GM12878 (cell line): ENCODE data around the gene RPRD1B. TPM values are rescaled to one million over a fixed set of nuclear protein-coding genes. Genes with fewer than 3 reads are reported as not detected.

Source experiments
- ATAC-seq: fragments of 200-7000 bp; cut with Tn5 transposase; 3 replicates; pipeline ENCODE4 v1.9.1; 2020; ENCODE audit warnings: mild to moderate bottlenecking, moderate library complexity
- BruUV-seq: library from RNA; stranded (reverse); fragments of 400-500 nt; replicated peaks from 2 replicates; lab custom pipeline; 2021; lab: Mats Ljungman, UMichigan
- CTCF ChIA-PET: fragments of 300-600 bp; sonication (Branson Sonifier 250); formaldehyde crosslinking; extraction: SDS; loops from one replicate; lab custom pipeline; 2021; ENCODE audit warnings: inconsistent platforms; lab: Yijun Ruan, JAX
- POLR2A ChIA-PET: fragments of 350-600 bp; formaldehyde crosslinking; extraction: SDS; loops from one replicate; lab custom pipeline; 2021; ENCODE audit warnings: inconsistent platforms; lab: Charles Lee
- RAD21 ChIA-PET: fragments of 300-600 bp; sonication (Branson Sonifier 250); formaldehyde crosslinking; loops from one replicate; lab custom pipeline; 2023; ENCODE audit warnings: antibody characterized with exemption; ENCODE audit not compliant: unreplicated experiment; lab: Charles Lee
- SMC1A ChIA-PET: fragments of 300-600 bp; sonication (Branson Sonifier 250); formaldehyde crosslinking; loops from one replicate; lab custom pipeline; 2023; ENCODE audit not compliant: unreplicated experiment, uncharacterized antibody; lab: Charles Lee
- DNase-seq: peaks from one replicate; pipeline ENCODE4 v3.0.0-alpha.2; 2011; ENCODE audit warnings: low read depth, low spot score
- FAIRE-seq: peaks from 3 replicates; lab custom pipeline; 2011; peaks lifted over from hg19 to GRCh38; lab: Jason Lieb, UNC
- H2AFZ ChIP-seq: 2 replicates; pipeline ENCODE4 v1.6.0; 2011; ENCODE audit warnings: low read depth, low read length, control low read depth; ENCODE audit not compliant: control insufficient read depth
- H3K27ac ChIP-seq: 2 replicates; pipeline ENCODE4 v1.5.1; 2011; ENCODE audit warnings: control low read depth; ENCODE audit not compliant: control insufficient read depth, insufficient read depth
- H3K27me3 ChIP-seq, 2 experiments: replicated peaks in 1 of 2; 2 replicates each; pipeline versions ENCODE4 v1.6.0 to v1.6.1; 2011; ENCODE audit warnings: low read length in 1 of 2; ENCODE audit not compliant: control insufficient read depth in 2 of 2, insufficient read depth in 2 of 2
- H3K36me3 ChIP-seq, 2 experiments: 2 replicates each; pipeline ENCODE4 v1.5.1; 2011; ENCODE audit warnings: low read length in 1 of 2; ENCODE audit not compliant: control insufficient read depth in 2 of 2, insufficient read depth in 2 of 2
- H3K4me1 ChIP-seq: 2 replicates; pipeline ENCODE4 v1.6.1; 2011; ENCODE audit warnings: mild to moderate bottlenecking, low read length, moderate library complexity, mixed read lengths; ENCODE audit not compliant: control insufficient read depth, insufficient read depth
- H3K4me2 ChIP-seq: 2 replicates; pipeline ENCODE4 v1.6.0; 2011; ENCODE audit warnings: control low read depth; ENCODE audit not compliant: control insufficient read depth, insufficient read depth
- H3K4me3 ChIP-seq: fragments of 200-600 bp; sonication (generic); 2 replicates; pipeline ENCODE4 v1.5.1; 2016
- H3K79me2 ChIP-seq: 2 replicates; pipeline ENCODE4 v1.6.0; 2011; ENCODE audit warnings: low read length; ENCODE audit not compliant: control insufficient read depth, insufficient read depth
- H3K9ac ChIP-seq: 2 replicates; pipeline ENCODE4 v1.8.0; 2011; ENCODE audit warnings: low read length, control low read depth, mixed read lengths; ENCODE audit not compliant: control insufficient read depth, insufficient read depth
- H3K9me3 ChIP-seq: replicated peaks from 3 replicates; pipeline ENCODE4 v1.5.1; 2011; ENCODE audit warnings: mild to moderate bottlenecking, low read length; ENCODE audit not compliant: control insufficient read depth, insufficient read depth
- H4K20me1 ChIP-seq: 2 replicates; pipeline ENCODE4 v1.6.0; 2011; ENCODE audit not compliant: control insufficient read depth, insufficient read depth
- FOXM1 ChIP-seq: IDR thresholded peaks from 2 replicates; pipeline ENCODE4 v1.6.1; 2012; ENCODE audit warnings: low read depth, mild to moderate bottlenecking, inconsistent platforms, low read length, moderate library complexity
- HDGF ChIP-seq: fragments of 450-650 bp; IDR thresholded peaks from 2 replicates; pipeline ENCODE4 v1.6.1; 2016; ENCODE audit warnings: antibody characterized with exemption
- IRF5 ChIP-seq: fragments of 450-650 bp; IDR thresholded peaks from 2 replicates; pipeline ENCODE4 v1.6.1; 2017; ENCODE audit warnings: borderline replicate concordance
- KLF5 ChIP-seq: fragments of 450-650 bp; IDR thresholded peaks from 2 replicates; pipeline ENCODE4 v1.6.1; 2014; ENCODE audit warnings: mild to moderate bottlenecking; ENCODE audit not compliant: partially characterized antibody
- PAX8 ChIP-seq: fragments of 450-650 bp; IDR thresholded peaks from 2 replicates; pipeline ENCODE4 v1.6.1; 2017; ENCODE audit warnings: mild to moderate bottlenecking, moderate library complexity
- POLR2A ChIP-seq: IDR thresholded peaks from 2 replicates; pipeline ENCODE4 v1.6.1; 2011; ENCODE audit warnings: low read depth, mild to moderate bottlenecking, low read length
- POU2F2 ChIP-seq: IDR thresholded peaks from 3 replicates; pipeline ENCODE4 v1.6.1; 2011; ENCODE audit warnings: low read depth, mild to moderate bottlenecking, low read length, borderline replicate concordance
- SIX5 ChIP-seq: IDR thresholded peaks from 2 replicates; pipeline ENCODE4 v1.6.1; 2011; ENCODE audit warnings: mild to moderate bottlenecking, low read depth, low read length, moderate library complexity; ENCODE audit not compliant: severe bottlenecking
- ZNF24 ChIP-seq: fragments of 450-650 bp; IDR thresholded peaks from 2 replicates; pipeline ENCODE4 v1.6.1; 2017; ENCODE audit warnings: antibody characterized with exemption, mild to moderate bottlenecking
- ZNF592 ChIP-seq: fragments of 450-650 bp; IDR thresholded peaks from 2 replicates; pipeline ENCODE4 v1.6.1; 2017; ENCODE audit warnings: mild to moderate bottlenecking, moderate library complexity
- WGBS: methylation state at CpG from one replicate; pipeline ENCODE4 v1.1.6; 2016; ENCODE audit warnings: low lambda C conversion rate; ENCODE audit not compliant: insufficient replicate concordance, insufficient coverage; ENCODE audit errors: missing lambda C conversion rate; 5-methylcytosine and 5-hydroxymethylcytosine counted together
- in situ Hi-C: fragments of 300-500 bp; cut with MboI; formaldehyde crosslinking; loops from 9 replicates; pipeline ENCODE4 v1.14.3; 2018; ENCODE audit warnings: mixed read lengths
- intact Hi-C: fragments of 100-400 bp; cut with micrococcal nuclease; formaldehyde crosslinking; loops from one replicate; pipeline ENCODE4 v1.14.2; 2022; ENCODE audit not compliant: unreplicated experiment
- polyA plus RNA-seq, 11 experiments: library from polyadenylated mRNA; depleted of rRNA in 4 of 11; unstranded in 6 of 11; stranded (reverse) in 5 of 11; fragments of >200 nt; fragmentation: Nextera tagmentation in 4 of 11; fragmentation: Illumina TruSeq in 1 of 11; extraction: Ambion mirVana in 4 of 11; extraction: Trizol in 1 of 11; gene quantifications; 1 replicate in 1 of 11; 2 replicates in 10 of 11; pipeline versions ENCODE4 v1.2.1 to v1.2.3, GENCODE V29; 2011 to 2016; ENCODE audit warnings: inconsistent platforms in 2 of 11, missing spikeins in 2 of 11, low read depth in 1 of 11
- total RNA-seq, 4 experiments: library from RNA; depleted of rRNA in 3 of 4; stranded (reverse); fragments of >200 nt in 3 of 4; fragmentation: Illumina TruSeq in 1 of 4; extraction: Trizol in 1 of 4; gene quantifications; 2 replicates each; pipeline versions ENCODE4 v1.2.1 to v1.2.3, GENCODE V29; 2013 to 2021

RPRD1B gene
- total and polyA plus RNA-seq, 10 of the 15 experiments (the other 5 are each of a cell fraction or from before 2014, with no cell fraction given): 5.2 to 40.2 (median 30.0) TPM

GRCh38 chr20:38095017-38095686 lies 61.6 kb downstream of the RPRD1B start:
- Histone ChIP-seq H3K4me3 (0 out of 2 replicates have a peak overlapping the region, but pooled peaks have one; percentile 28), H3K79me2 (0 out of 2 replicates have a peak, but pooled peaks cover 2% of the 10 kb centered on the region), H3K9ac (peak overlapping the region; percentile 77), H3K27me3 (no peaks in the 10 kb centered on the region), H3K27ac (peak overlapping the region; percentile 98), H2AFZ (peak overlapping the region; percentile 64), H3K4me2 (peak overlapping the region; percentile 80), H3K9me3 (no peaks in the 10 kb centered on the region), H3K4me1 (peaks cover 47% of the 10 kb centered on the region), H3K36me3 (peaks cover 0 to under 1% of the 10 kb centered on the region in 2 experiments; a peak in 2 of 4 replicates), H4K20me1 (no peaks in the 10 kb centered on the region)
- RAD21 ChIA-PET: interaction anchor here (0.6 to 7.8 kb wide), 9 partner anchors 18 to 1385 kb away, joined by 3 to 79 read pairs (median 4); no protein-coding TSS in a partner anchor
- DNase-seq (no peak), FAIRE-seq (no peak), ATAC-seq (peak; percentile 38)
- 20% methylated on average over 7 of the region's 7 CpGs for WGBS
- TF ChIP-seq FOXM1 (no peak), POU2F2 (0 out of 3 replicates have a peak, but pooled peaks have one; percentile 5), POLR2A (no peak), SIX5 (no peak), KLF5 (peak; percentile 3), PAX8 (no peak), ZNF592 (0 out of 2 replicates have a peak, but pooled peaks have one; percentile 14), ZNF24 (no peak), HDGF (peak; percentile 82; the same call in 1 of the 2 replicates), IRF5 (no peak)
- in situ Hi-C loops: no loop called here
- CTCF ChIA-PET: interaction anchor here (1.0 to 15.1 kb wide), 6 partner anchors 18 to 126 kb away, joined by 3 to 189 read pairs (median 4); no protein-coding TSS in a partner anchor
- SMC1A ChIA-PET: interaction anchor here (1.3 to 8.6 kb wide), 6 partner anchors 17 to 126 kb away, joined by 3 to 166 read pairs (median 30); no protein-coding TSS in a partner anchor
- TSS peak; percentile 76 for BruUV-seq
- intact Hi-C loops: loop anchor here (2.0 kb wide), 1 partner anchor 58 kb away; no protein-coding TSS in a partner anchor
- POLR2A ChIA-PET: interaction anchor here (0.9 to 2.7 kb wide), 3 partner anchors 14 to 57 kb away, joined by 4 to 11 read pairs (median 4); no protein-coding TSS in a partner anchor
